Stomach (tissue), 9 donors: ENCODE measurements around the gene KRT17. TPM values are rescaled to one million over a fixed set of nuclear protein-coding genes. Genes with fewer than 3 reads are reported as not detected.

ENCODE experiments used
- DNase-seq, 2 donors: peaks; one replicate each; pipeline versions ENCODE4 v3.0.0 to v3.0.0-alpha.2; 2013 to 2019
- H3K27ac ChIP-seq, 5 donors: fragments of 200-600 bp in 4 of 5; sonication (generic) in 4 of 5; one replicate each; pipeline ENCODE4 v1.5.1; 2013 to 2019; ENCODE audit warnings: mild to moderate bottlenecking in 1 of 5, moderate library complexity in 1 of 5
- H3K27me3 ChIP-seq, 3 donors: fragments of 200-600 bp; sonication (generic); one replicate each; pipeline ENCODE4 v1.5.1; 2017 to 2019; ENCODE audit warnings: mixed run types in 1 of 3
- H3K36me3 ChIP-seq, 4 donors: fragments of 200-600 bp; sonication (generic); 1 replicate in 3 of 4; 2 replicates in 1 of 4; pipeline ENCODE4 v1.5.1; 2016 to 2019
- H3K4me1 ChIP-seq, 4 donors: fragments of 200-600 bp; sonication (generic); one replicate each; pipeline ENCODE4 v1.5.1; 2016 to 2019
- H3K4me3 ChIP-seq, 4 donors: fragments of 200-600 bp; sonication (generic) in 3 of 4; one replicate each; pipeline ENCODE4 v1.5.1; 2016 to 2019; ENCODE audit warnings: mild to moderate bottlenecking in 1 of 4
- H3K9me3 ChIP-seq, 4 donors: fragments of 200-600 bp; sonication (generic); one replicate each; pipeline ENCODE4 v1.5.1; 2016 to 2019
- EP300 ChIP-seq: sonication (generic); formaldehyde crosslinking; IDR thresholded peaks from one replicate; pipeline ENCODE4 v1.6.1; 2017; ENCODE audit warnings: antibody characterized with exemption
- POLR2A ChIP-seq, 4 donors: fragments of 450-650 bp; IDR thresholded peaks; one replicate each; pipeline ENCODE4 v1.6.1; 2016; ENCODE audit warnings: antibody characterized with exemption in 4 of 4, control low read depth in 2 of 4, mild to moderate bottlenecking in 1 of 4, moderate library complexity in 1 of 4
- POLR2AphosphoS5 ChIP-seq, 3 donors: sonication (generic); formaldehyde crosslinking; IDR thresholded peaks; one replicate each; pipeline ENCODE4 v1.6.1; 2016; ENCODE audit warnings: antibody characterized with exemption in 3 of 3
- WGBS, 5 donors: extraction: QIAGEN DNeasy Blood & Tissue Kit in 3 of 5; methylation state at CpG; one replicate each; pipeline versions ENCODE4 v1.1.5 to v1.1.7; 2013 to 2018; 5-methylcytosine and 5-hydroxymethylcytosine counted together
- intact Hi-C: fragments of 100-400 bp; cut with DNase I; formaldehyde crosslinking; loops from one replicate; pipeline ENCODE4 v1.15.1; 2023; ENCODE audit warnings: low total_unique reads
- polyA plus RNA-seq, 3 donors: library from polyadenylated mRNA; stranded (reverse); fragments of 200-250 nt; gene quantifications; one replicate each; pipeline ENCODE4 v1.2.3, GENCODE V29; 2013
- total RNA-seq, 5 donors: library from RNA; depleted of rRNA; stranded (reverse); fragments of >200 nt; gene quantifications; one replicate each; pipeline versions ENCODE4 v1.1.0 to v1.2.3, GENCODE V29; 2014 to 2016
- TF ChIP-seq, protein P1 (sequence below), 7 experiments: fragments of 450-650 bp in 4 of 7; fragments of 200-600 bp in 3 of 7; sonication (generic) in 3 of 7; IDR thresholded peaks; one replicate each; pipeline ENCODE4 v1.5.1; 2016 to 2019; ENCODE audit warnings: antibody characterized with exemption in 7 of 7, control low read depth in 2 of 7, mild to moderate bottlenecking in 1 of 7
- donor health status: healthy with polysubstance abuse.
- donor health status: Bipolar disorder and iron deficiency.
- donor health status: healthy.

The KRT17 gene
- total and polyA plus RNA-seq, 8 donors: 1.6 to 14.2 (median 6.0) TPM; not detected in 1

DNA sequence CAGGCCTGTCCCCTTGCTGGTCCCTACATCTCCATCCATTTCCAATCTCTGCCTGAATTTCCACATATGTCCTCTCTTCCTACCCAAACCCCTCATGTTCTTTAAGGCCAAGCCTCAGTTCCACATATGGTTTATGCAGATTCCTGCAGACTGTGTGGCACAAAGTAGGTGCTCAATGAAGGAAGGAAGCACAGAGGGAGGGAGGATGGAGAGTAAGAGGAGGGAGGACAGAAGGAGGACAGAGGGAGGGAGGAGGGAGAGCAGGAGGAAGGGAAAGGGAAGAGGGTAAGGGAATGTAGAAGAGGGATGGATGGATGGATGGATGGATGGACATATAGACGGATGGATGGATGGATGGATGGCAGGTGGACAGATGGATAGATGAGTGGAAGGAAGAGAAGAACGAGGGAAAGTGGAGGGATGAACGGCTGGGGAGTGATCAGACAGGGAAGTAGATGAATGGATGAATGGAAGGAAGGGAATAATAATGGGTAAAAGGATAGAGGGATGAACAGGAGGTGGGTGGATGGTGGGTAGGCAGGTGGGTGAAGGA, 29.9 kb downstream of the KRT17 start:
- no peak for TF ChIP-seq POLR2AphosphoS5 (IDR thresholded peaks at IDR 0.05)
- no peak for TF ChIP-seq POLR2A (IDR thresholded peaks at IDR 0.05)
- TF ChIP-seq, protein P1, sequence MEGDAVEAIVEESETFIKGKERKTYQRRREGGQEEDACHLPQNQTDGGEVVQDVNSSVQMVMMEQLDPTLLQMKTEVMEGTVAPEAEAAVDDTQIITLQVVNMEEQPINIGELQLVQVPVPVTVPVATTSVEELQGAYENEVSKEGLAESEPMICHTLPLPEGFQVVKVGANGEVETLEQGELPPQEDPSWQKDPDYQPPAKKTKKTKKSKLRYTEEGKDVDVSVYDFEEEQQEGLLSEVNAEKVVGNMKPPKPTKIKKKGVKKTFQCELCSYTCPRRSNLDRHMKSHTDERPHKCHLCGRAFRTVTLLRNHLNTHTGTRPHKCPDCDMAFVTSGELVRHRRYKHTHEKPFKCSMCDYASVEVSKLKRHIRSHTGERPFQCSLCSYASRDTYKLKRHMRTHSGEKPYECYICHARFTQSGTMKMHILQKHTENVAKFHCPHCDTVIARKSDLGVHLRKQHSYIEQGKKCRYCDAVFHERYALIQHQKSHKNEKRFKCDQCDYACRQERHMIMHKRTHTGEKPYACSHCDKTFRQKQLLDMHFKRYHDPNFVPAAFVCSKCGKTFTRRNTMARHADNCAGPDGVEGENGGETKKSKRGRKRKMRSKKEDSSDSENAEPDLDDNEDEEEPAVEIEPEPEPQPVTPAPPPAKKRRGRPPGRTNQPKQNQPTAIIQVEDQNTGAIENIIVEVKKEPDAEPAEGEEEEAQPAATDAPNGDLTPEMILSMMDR (IDR thresholded peaks at IDR 0.05): no peak
- no peak for TF ChIP-seq EP300
- Histone ChIP-seq H3K4me1 (no peaks in the 10 kb centered on the region), H3K27ac (no peak overlapping the region), H3K36me3 (no peaks in the 10 kb centered on the region), H3K9me3 (no peaks in the 10 kb centered on the region), H3K27me3 (peaks cover 0 to 44% (median 0%) of the 10 kb centered on the region in 3 donors), H3K4me3 (no peak overlapping the region)
- intact Hi-C loops: no loop called here
- no peak for DNase-seq
- WGBS, 5 donors: 43 to 84% (median 71%) methylated on average over 3 of the region's 3 CpGs

GRCh38 chr17:41593306-41593981, 30.9 kb downstream of the KRT17 start:
- no peak for TF ChIP-seq POLR2AphosphoS5 (IDR thresholded peaks at IDR 0.05)
- no peak for TF ChIP-seq EP300
- TF ChIP-seq POLR2A (IDR thresholded peaks at IDR 0.05): no peak
- TF ChIP-seq, protein P1 (IDR thresholded peaks at IDR 0.05): no peak
- WGBS, 5 donors: 42 to 66% (median 52%) methylated on average over 7 to 8 of the region's 8 CpGs
- Histone ChIP-seq H3K4me3 (no peak overlapping the region), H3K27me3 (peaks cover 0 to 51% (median 0%) of the 10 kb centered on the region in 3 donors), H3K36me3 (no peaks in the 10 kb centered on the region), H3K27ac (no peak overlapping the region), H3K9me3 (no peaks in the 10 kb centered on the region), H3K4me1 (no peaks in the 10 kb centered on the region)
- intact Hi-C loops: no loop called here
- no peak for DNase-seq

GRCh38 chr17:41592601-41593305, 31.6 kb downstream of the KRT17 start:
- H3K27ac ChIP-seq: no peak overlapping the region
- 72 to 80% (median 74%) methylated on average over 8 to 12 of the region's 12 CpGs for WGBS, 5 donors
- TF ChIP-seq EP300 (no peak), POLR2A (IDR thresholded peaks at IDR 0.05) (no peak), POLR2AphosphoS5 (IDR thresholded peaks at IDR 0.05) (no peak)
- TF ChIP-seq, protein P1 (IDR thresholded peaks at IDR 0.05): no peak
- no peaks in the 10 kb centered on the region for H3K4me1 ChIP-seq
- no peak overlapping the region for H3K4me3 ChIP-seq
- intact Hi-C loops: no loop called here
- no peaks in the 10 kb centered on the region for H3K9me3 ChIP-seq
- H3K27me3 ChIP-seq: peaks cover 0 to 51% (median 0%) of the 10 kb centered on the region in 3 donors
- DNase-seq: no peak
- no peaks in the 10 kb centered on the region for H3K36me3 ChIP-seq

DNA sequence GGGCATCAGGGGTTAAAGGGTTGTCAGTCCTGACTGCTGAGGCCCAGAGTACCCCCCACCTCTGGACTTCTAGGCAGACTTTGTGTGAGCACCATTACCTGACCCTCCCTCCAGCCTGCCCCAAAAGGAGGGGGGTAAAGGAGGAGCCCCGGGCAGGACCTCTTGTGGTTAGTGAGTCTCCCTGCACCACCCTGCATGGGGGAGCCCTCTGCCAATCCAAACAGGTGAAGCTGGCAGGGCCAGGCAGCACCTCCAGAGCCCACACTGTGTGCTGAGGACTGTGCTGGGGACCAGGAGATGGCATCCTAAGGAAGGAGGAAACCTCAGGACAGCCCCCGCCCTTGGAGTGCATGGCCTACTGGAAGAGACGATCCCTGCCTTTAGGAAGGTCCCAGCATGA, 35.1 kb downstream of the KRT17 start:
- 48 to 71% (median 58%) methylated on average over 3 of the region's 3 CpGs for WGBS, 5 donors
- peaks cover 0 to 36% (median 0%) of the 10 kb centered on the region in 3 donors for H3K27me3 ChIP-seq
- intact Hi-C loops: no loop called here
- TF ChIP-seq POLR2AphosphoS5 (IDR thresholded peaks at IDR 0.05) (no peak), POLR2A (IDR thresholded peaks at IDR 0.05) (no peak), EP300 (no peak)
- TF ChIP-seq, protein P1 (IDR thresholded peaks at IDR 0.05): no peak
- no peaks in the 10 kb centered on the region for H3K9me3 ChIP-seq
- DNase-seq: no peak
- H3K4me1 ChIP-seq: no peaks in the 10 kb centered on the region
- H3K27ac ChIP-seq: no peak overlapping the region
- H3K36me3 ChIP-seq: no peaks in the 10 kb centered on the region
- H3K4me3 ChIP-seq: no peak overlapping the region
